HepG2 (cell line): ENCODE results near the gene TUNAR.

Experiments used
- ATF2 ChIP-seq: sonication (generic); formaldehyde crosslinking; IDR thresholded peaks from 2 replicates; pipeline ENCODE4 v1.4.0; 2020; ENCODE audit warnings: missing genetic modification reagents
- CEBPB ChIP-seq: IDR thresholded peaks from 2 replicates; pipeline ENCODE4 v1.6.1; 2011; ENCODE audit warnings: low read depth, low read length, improper control_type of control experiment, borderline replicate concordance
- POLR2AphosphoS5 ChIP-seq: IDR thresholded peaks from 2 replicates; pipeline ENCODE4 v1.6.1; 2012; ENCODE audit warnings: low read depth, low read length
- TARDBP ChIP-seq: sonication (generic); formaldehyde crosslinking; IDR thresholded peaks from 2 replicates; pipeline ENCODE4 v1.8.0; 2022; ENCODE audit warnings: mild to moderate bottlenecking, missing genetic modification reagents

- TF ChIP-seq ATF2 (no peak), CEBPB (no peak), POLR2AphosphoS5 (no peak), TARDBP (no peak)
Observed at GRCh38 chr14:95875831-95876760, 536 bp upstream of the TUNAR start.
